MCF 10A (cell line): ENCODE results near the gene DGKG. TPM values are rescaled to one million over a fixed set of nuclear protein-coding genes. Genes with fewer than 3 reads are reported as not detected.

Source experiments
- BruUV-seq: library from RNA; stranded (reverse); fragments of 400-500 nt; replicated peaks from 2 replicates; lab custom pipeline; 2021; lab: Mats Ljungman, UMichigan
- CTCF ChIA-PET: fragments of 300-600 bp; sonication (Branson Sonifier 250); formaldehyde crosslinking; extraction: SDS; loops from one replicate; lab custom pipeline; 2021; ENCODE audit warnings: antibody characterized with exemption, inconsistent platforms; lab: Yijun Ruan, JAX
- POLR2A ChIA-PET: fragments of 300-600, 350-650 bp; sonication (Branson Sonifier 250); formaldehyde crosslinking; extraction: SDS; loops from one replicate; lab custom pipeline; 2020; ENCODE audit warnings: antibody characterized with exemption, inconsistent platforms; lab: Yijun Ruan, JAX
- DNase-seq: peaks from one replicate; pipeline ENCODE4 v3.0.0-alpha.2; 2018; ENCODE audit not compliant: unreplicated experiment
- H3K27ac Mint-ChIP-seq: one replicate; pipeline ENCODE4 v1.8.0; 2022; ENCODE audit warnings: mild to moderate bottlenecking, low read depth, mixed read lengths; ENCODE audit not compliant: unreplicated experiment
- H3K27me3 Mint-ChIP-seq: one replicate; pipeline ENCODE4 v1.8.0; 2022; ENCODE audit warnings: mixed read lengths; ENCODE audit not compliant: insufficient read depth, unreplicated experiment
- H3K36me3 Mint-ChIP-seq: one replicate; pipeline ENCODE4 v1.8.0; 2022; ENCODE audit warnings: mild to moderate bottlenecking, moderate library complexity, mixed read lengths; ENCODE audit not compliant: insufficient read depth, unreplicated experiment
- H3K4me1 Mint-ChIP-seq: one replicate; pipeline ENCODE4 v1.8.0; 2022; ENCODE audit warnings: mixed read lengths; ENCODE audit not compliant: insufficient read depth, unreplicated experiment
- H3K4me3 Mint-ChIP-seq: one replicate; pipeline ENCODE4 v1.8.0; 2022; ENCODE audit warnings: mild to moderate bottlenecking, moderate library complexity, mixed read lengths; ENCODE audit not compliant: unreplicated experiment
- H3K9me3 Mint-ChIP-seq: one replicate; pipeline ENCODE4 v1.8.0; 2022; ENCODE audit warnings: mixed read lengths; ENCODE audit not compliant: unreplicated experiment
- intact Hi-C: fragments of 100-400 bp; cut with micrococcal nuclease; formaldehyde crosslinking; loops from 2 replicates; pipeline ENCODE4 v1.14.1; 2022
- total RNA-seq: library from RNA; stranded (reverse); gene quantifications from 2 replicates; pipeline ENCODE4 v1.2.3, GENCODE V29; 2022
- TF ChIP-seq, protein P1 (sequence below): fragments of 200-600 bp; IDR thresholded peaks from one replicate; pipeline ENCODE4 v1.8.0; 2022; ENCODE audit warnings: antibody characterized with exemption, mild to moderate bottlenecking; ENCODE audit not compliant: unreplicated experiment

Gene DGKG
- total RNA-seq, 1 experiment from 2014 or later: not detected

DNA sequence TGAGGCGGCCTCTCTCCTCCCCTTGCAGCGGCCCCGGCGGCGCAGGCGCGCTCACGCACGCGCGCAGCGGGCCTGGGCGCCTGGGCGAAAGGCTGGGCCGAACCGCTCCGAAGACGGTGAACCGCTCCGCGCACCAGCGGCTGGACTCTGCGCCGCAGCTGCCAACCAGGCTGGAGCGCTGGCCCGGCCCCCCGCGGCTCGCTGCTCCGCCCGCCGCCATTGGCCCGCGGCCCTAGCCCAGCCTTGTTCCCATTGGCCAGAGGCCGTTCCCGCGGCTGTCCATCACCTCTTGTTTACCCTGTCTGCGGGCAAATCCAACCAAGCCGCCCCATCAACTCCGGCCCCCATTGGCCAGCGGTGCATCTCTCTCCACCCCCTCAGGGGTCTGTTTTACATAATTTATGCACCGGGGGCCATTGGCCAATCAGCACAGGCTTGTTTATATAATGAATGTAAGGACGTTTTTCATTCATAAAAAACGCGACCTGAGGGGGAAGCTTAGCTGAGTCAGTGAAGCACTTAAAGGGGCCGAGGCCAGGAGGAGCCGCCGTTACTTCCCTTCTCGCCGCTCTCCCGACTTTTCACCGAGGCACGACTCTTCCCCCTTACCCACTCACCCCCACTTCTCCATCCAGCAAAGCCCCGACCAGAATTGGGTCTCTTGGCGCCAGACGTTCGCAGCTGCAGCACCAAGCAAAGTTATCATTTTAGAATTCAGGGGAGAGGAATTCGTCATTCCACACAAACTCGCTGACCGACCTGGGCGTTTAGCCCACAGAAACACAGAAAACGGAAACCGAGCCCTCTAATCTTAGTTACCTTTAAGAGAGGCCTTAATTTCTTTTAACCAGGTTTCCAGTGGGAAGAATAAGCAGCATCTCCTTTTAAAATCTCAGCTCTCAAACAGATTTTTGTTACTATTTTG, 252.8 kb downstream of the DGKG start, which contains the start of gene ETV5:
TSS of gene ETV5 (minus strand) at position 149 of the 925 bp plus-strand sequence. CDS start 3,221 bp downstream, outside the sequence.
- intact Hi-C loops: loop anchor here (2.0 to 10.0 kb wide), 2 partner anchors 124 to 436 kb away; partner anchors contain the start of gene CRYGS
- Mint-ChIP-seq H3K4me3 (peak within 1 kb of the TSS; percentile 95), H3K4me1 (peaks cover 25% of the 10 kb centered on the region), H3K36me3 (peaks cover 11% of the 10 kb centered on the region), H3K9me3 (no peaks in the 10 kb centered on the region), H3K27ac (peak within 1 kb of the TSS; percentile 90), H3K27me3 (no peaks in the 10 kb centered on the region)
- ChIA-PET POLR2A (interaction anchor here (0.6 to 3.7 kb wide), 14 partner anchors 10 to 508 kb away, joined by 3 to 25 read pairs (median 3); partner anchors contain the start of genes DNAJB11 and TRA2B), CTCF (interaction anchor here (0.9 to 1.0 kb wide), 2 partner anchors 126 to 431 kb away, joined by 3 to 5 read pairs; no protein-coding TSS in a partner anchor)
- BruUV-seq: TSS peak; percentile 96
- TF ChIP-seq, protein P1, sequence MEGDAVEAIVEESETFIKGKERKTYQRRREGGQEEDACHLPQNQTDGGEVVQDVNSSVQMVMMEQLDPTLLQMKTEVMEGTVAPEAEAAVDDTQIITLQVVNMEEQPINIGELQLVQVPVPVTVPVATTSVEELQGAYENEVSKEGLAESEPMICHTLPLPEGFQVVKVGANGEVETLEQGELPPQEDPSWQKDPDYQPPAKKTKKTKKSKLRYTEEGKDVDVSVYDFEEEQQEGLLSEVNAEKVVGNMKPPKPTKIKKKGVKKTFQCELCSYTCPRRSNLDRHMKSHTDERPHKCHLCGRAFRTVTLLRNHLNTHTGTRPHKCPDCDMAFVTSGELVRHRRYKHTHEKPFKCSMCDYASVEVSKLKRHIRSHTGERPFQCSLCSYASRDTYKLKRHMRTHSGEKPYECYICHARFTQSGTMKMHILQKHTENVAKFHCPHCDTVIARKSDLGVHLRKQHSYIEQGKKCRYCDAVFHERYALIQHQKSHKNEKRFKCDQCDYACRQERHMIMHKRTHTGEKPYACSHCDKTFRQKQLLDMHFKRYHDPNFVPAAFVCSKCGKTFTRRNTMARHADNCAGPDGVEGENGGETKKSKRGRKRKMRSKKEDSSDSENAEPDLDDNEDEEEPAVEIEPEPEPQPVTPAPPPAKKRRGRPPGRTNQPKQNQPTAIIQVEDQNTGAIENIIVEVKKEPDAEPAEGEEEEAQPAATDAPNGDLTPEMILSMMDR: no peak
- peak; percentile 99 for DNase-seq

DNA sequence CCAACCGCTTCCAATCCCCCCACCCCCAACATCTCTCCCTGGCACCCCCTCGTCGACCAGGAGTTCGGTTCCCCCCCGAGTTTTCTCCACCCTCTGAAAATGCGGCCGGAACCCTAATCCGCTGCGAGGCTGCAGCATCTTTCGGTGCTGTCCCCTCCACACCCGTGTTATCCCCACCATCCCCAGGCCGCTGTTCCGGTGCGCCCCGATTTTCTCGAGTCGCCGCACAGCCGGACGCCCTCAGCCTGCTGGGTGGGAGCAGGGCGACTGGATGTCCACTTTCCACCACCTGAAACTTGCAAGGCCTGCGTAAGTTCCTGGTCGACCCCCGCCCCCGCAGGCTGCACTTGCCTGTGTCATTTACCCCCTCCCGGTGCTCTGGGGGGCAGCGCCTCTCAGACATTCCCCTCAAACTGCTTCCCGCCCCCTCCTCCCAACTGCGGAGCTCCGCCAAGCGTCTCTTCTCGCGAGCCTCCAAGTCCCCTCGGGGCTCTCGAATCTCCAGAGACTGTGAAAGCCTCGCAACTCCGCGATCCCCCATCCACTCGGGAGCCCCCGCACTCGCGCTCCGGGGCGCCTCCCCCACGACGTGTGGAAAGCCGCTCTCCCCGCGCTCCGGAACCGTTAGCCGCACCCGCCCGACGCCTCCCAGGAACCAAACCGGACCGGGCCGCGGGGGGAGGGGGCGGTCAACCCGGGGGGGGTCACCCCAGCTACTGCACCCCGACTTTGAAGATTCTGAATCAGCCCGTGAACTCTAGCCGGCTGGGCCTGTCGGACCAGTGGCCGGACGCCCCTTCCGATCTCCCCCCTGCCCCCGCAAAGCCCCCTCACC, 253.7 kb downstream of the DGKG start:
- Mint-ChIP-seq H3K4me3 (peak overlapping the region; percentile 95), H3K4me1 (peaks cover 34% of the 10 kb centered on the region), H3K36me3 (peaks cover 15% of the 10 kb centered on the region), H3K27ac (peak overlapping the region; percentile 90), H3K9me3 (no peaks in the 10 kb centered on the region), H3K27me3 (no peaks in the 10 kb centered on the region)
- TF ChIP-seq, protein P1: no peak
- BruUV-seq: no TSS peak
- intact Hi-C loops: loop anchor here (2.0 to 10.0 kb wide), 2 partner anchors 124 to 436 kb away; partner anchors contain the start of gene CRYGS
- POLR2A ChIA-PET: interaction anchor here (0.6 to 3.7 kb wide), 10 partner anchors 10 to 542 kb away, joined by 3 to 25 read pairs (median 4); partner anchors contain the start of gene TRA2B
- CTCF ChIA-PET: interaction anchor here (0.6 to 0.7 kb wide), 2 partner anchors 13 to 118 kb away, joined by 3 to 4 read pairs; no protein-coding TSS in a partner anchor
- peak; percentile 61 for DNase-seq

DNA sequence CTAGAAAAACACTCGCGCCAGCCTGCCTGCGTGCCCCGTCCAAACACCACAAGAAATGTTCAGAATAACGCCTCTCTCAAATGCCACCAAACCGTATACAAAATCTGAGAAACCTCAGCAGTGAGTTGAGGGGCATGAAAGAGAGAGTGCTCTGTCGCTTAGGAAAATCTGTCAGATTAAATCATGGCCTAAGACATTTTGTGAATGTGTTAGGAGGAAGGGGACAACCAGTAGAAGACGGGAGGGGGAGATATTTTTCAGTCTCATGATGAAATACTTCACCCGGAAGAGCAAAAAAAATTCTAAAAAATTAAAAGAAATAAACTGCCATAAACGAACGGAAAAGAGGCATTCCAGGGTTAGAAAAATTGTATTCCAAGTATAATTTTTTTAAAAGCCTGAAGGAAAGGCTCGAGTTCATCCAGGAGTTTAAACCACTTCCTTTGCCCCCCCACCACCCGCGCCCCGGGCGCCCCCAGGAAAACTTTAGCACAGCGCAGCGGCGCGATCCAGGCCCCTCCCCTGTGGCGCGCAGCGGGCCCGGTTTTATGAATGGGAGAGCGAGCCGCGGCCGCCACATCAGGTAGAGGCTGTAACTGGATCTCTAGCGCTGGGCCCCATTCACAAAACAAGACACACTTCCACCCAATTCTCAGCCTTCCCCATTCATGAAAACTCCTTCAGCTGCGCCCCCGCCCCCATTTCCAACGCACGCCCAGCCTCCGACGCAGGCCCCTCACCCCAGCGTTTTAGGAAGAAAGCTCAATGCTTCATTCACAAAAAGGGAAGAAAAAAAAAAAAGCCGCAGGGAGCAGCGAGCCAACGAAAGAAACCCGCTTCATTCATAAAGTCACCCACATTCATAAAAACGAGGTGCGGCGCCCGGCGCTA, 254.6 kb downstream of the DGKG start:
- intact Hi-C loops: loop anchor here (2.0 to 10.0 kb wide), 2 partner anchors 123 to 437 kb away; partner anchors contain the start of gene CRYGS
- Mint-ChIP-seq H3K27me3 (no peaks in the 10 kb centered on the region), H3K9me3 (no peaks in the 10 kb centered on the region), H3K4me1 (peaks cover 42% of the 10 kb centered on the region), H3K27ac (peak overlapping the region; percentile 90), H3K36me3 (peaks cover 23% of the 10 kb centered on the region), H3K4me3 (peak overlapping the region; percentile 95)
- ChIA-PET CTCF (interaction anchor here (0.6 to 0.7 kb wide), 2 partner anchors 14 to 117 kb away, joined by 3 to 4 read pairs; no protein-coding TSS in a partner anchor), POLR2A (interaction anchor here (0.6 to 3.7 kb wide), 9 partner anchors 10 to 543 kb away, joined by 3 to 25 read pairs (median 4); partner anchors contain the start of gene TRA2B)
- BruUV-seq: no TSS peak
- DNase-seq: peak; percentile 83
- TF ChIP-seq, protein P1: no peak
